Motor neuron (in vitro differentiated cells): ENCODE measurements around the gene NCOA5. TPM values are rescaled to one million over a fixed set of nuclear protein-coding genes. Genes with fewer than 3 reads are reported as not detected.

Experiments
- ATAC-seq, 8 experiments: fragments of 200-7000 bp; cut with Tn5 transposase; replicated peaks in 6 of 8; 2 replicates each; pipeline ENCODE4 v1.8.0; 2021; ENCODE audit warnings: mild to moderate bottlenecking in 8 of 8, moderate library complexity in 8 of 8
- H3K27ac ChIP-seq, 2 donors: fragments of 250-450 bp; sonication (Bioruptor Pico); 2 replicates each; pipeline ENCODE4 v1.9.0; 2021; ENCODE audit warnings: antibody characterized with exemption in 2 of 2, mild to moderate bottlenecking in 2 of 2, moderate library complexity in 1 of 2
- H3K4me1 ChIP-seq, 2 donors: fragments of 250-450 bp; sonication (Bioruptor Pico); replicated peaks in 1 of 2; 2 replicates each; pipeline ENCODE4 v1.6.1; 2021; ENCODE audit warnings: antibody characterized with exemption in 2 of 2, mild to moderate bottlenecking in 2 of 2, moderate library complexity in 1 of 2
- H3K4me3 ChIP-seq, 5 donors: fragments of 250-450 bp; sonication (Bioruptor Pico); 2 replicates each; pipeline ENCODE4 v1.9.0; 2021; ENCODE audit warnings: antibody characterized with exemption in 5 of 5, mild to moderate bottlenecking in 5 of 5, moderate library complexity in 4 of 5
- WGBS, 10 experiments: fragments of 450-650 bp; shearing (Covaris generic); methylation state at CpG; one replicate each; pipeline ENCODE4 v1.0.0; 2022; 5-methylcytosine and 5-hydroxymethylcytosine counted together
- in situ Hi-C, 9 experiments: fragments of 400-800 bp; cut with MboI; loops; one replicate each; pipeline ENCODE4 v1.15.0; 2021; ENCODE audit warnings: low sequenced_read_pairs in 9 of 9, low pct_unique_long_range_greater_than_20kb in 2 of 9; ENCODE audit not compliant: unreplicated experiment in 9 of 9
- total RNA-seq, 8 experiments: library from RNA; unstranded; fragments of 300-600 nt; gene quantifications; 2 replicates each; pipeline versions ENCODE4 v1.2.3 to v1.2.4, GENCODE V29; 2022

NCOA5 gene
- total RNA-seq, 8 experiments from 2014 or later = 11.9 to 44.1 (median 18.3) TPM

GRCh38 chr20:46128310-46129151, 38.8 kb upstream of the NCOA5 start:
- in situ Hi-C loops = loop anchor here in 7 of 9 experiments (25.0 kb wide), 4 partner anchors 184 to 559 kb away; partner anchors contain the start of genes CDH22 (in 4 of the 7) and TP53RK (in 1 of the 7)

DNA sequence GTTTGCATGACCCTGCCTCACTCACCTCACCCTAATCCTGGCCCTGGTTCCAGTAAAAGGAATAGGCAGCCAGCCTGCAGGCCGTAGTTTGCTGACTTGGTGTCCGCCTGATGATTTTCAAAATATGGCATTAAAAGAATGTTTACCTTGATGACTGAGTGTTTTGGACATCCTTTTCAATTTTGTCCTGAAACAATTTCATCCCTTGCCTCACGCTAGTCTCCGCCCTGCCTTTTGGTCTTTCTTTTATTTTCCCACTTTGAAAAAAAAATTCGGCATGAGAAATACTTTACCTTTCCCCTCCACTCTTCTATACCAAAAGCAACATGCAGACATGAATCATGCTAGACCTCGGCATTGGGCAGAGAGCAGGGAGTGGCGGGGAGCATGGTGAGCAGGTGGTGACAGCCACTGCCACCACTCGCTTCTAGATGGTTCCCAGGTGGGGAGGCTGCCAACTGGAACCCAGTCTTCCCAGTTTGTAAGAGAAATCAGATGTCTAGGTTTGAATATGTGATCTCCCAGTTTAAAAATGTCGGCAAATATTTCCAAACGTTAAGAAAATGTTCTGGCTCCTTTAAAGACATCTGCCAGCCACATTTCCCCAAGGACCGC, 37.7 kb upstream of the NCOA5 start:
- Histone ChIP-seq H3K4me1 (peaks cover 15 to 16% of the 10 kb centered on the region in 2 donors), H3K27ac (no peak overlapping the region), H3K4me3 (no peak overlapping the region)
- no peak for ATAC-seq
- 41 to 100% (median 79%) methylated on average over 1 to 11 of the region's 11 CpGs for WGBS, 10 experiments
- in situ Hi-C loops = loop anchor here in 7 of 9 experiments (25.0 kb wide), 4 partner anchors 185 to 560 kb away; partner anchors contain the start of genes CDH22 (in 4 of the 7) and TP53RK (in 1 of the 7)

More at GRCh38 chr20:46128310-46129151, 38.8 kb upstream of the NCOA5 start:
- Histone ChIP-seq H3K27ac (no peak overlapping the region), H3K4me3 (no peak overlapping the region), H3K4me1 (peaks cover 15 to 16% of the 10 kb centered on the region in 2 donors)
- 27 to 100% (median 60%) methylated on average over 1 to 6 of the region's 16 CpGs; no CpG with 5 or more reads in 5 of the 10 experiments for WGBS, 10 experiments
- ATAC-seq = peak; percentile 28 to 74 (median 50)

GRCh38 chr20:46126440-46127056, 36.8 kb upstream of the NCOA5 start:
- in situ Hi-C loops = loop anchor here in 7 of 9 experiments (25.0 kb wide), 4 partner anchors 186 to 561 kb away; partner anchors contain the start of genes CDH22 (in 4 of the 7) and TP53RK (in 1 of the 7)
- H3K4me1 ChIP-seq = peaks cover 15 to 16% of the 10 kb centered on the region in 2 donors
- no peak overlapping the region for H3K27ac ChIP-seq
- no peak overlapping the region for H3K4me3 ChIP-seq
- WGBS, 10 experiments = 40 to 100% (median 84%) methylated on average over 1 to 5 of the region's 5 CpGs; no CpG with 5 or more reads in 2 of the 10 experiments
- no peak for ATAC-seq

DNA sequence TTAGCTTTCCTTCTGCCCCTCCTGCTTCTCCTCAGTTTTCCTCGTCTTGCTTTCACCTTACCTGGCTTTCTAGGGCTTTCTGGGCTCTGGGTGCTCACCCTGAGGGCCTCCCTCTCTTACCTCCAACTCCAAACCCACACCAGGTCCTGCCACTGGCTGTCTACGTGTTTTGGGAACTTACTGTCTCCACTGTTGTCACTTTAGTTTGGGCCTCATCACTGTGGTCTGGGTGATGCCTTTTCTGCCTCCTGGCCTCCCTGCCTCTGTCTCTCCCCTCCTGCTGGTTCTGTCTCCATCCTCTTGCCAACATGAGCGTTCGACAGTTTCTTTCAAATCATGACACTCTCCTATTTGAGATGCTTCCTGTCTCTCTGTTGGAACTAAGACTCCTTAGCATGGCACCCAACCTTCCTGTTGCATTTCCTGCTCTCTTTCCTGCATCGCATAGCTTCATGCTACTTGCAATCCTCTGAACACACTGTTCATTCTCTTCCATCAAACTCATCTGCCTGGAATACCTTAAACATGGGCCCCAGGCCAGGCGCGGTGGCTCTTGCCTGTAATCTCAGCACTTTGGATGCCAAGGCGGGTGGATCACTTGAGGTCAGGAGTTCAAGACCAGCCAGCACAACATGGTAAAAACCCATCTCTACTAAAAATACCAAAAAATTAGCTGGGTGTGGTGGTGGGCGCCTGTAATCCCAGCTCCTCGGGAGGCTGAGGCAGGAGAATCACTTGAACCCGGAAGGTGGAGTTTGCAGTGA, 33.9 kb upstream of the NCOA5 start:
- WGBS, 10 experiments = 57 to 100% (median 76%) methylated on average over 1 to 6 of the region's 11 CpGs; no CpG with 5 or more reads in 1 of the 10 experiments
- ATAC-seq = no peak
- in situ Hi-C loops = no loop called here

DNA sequence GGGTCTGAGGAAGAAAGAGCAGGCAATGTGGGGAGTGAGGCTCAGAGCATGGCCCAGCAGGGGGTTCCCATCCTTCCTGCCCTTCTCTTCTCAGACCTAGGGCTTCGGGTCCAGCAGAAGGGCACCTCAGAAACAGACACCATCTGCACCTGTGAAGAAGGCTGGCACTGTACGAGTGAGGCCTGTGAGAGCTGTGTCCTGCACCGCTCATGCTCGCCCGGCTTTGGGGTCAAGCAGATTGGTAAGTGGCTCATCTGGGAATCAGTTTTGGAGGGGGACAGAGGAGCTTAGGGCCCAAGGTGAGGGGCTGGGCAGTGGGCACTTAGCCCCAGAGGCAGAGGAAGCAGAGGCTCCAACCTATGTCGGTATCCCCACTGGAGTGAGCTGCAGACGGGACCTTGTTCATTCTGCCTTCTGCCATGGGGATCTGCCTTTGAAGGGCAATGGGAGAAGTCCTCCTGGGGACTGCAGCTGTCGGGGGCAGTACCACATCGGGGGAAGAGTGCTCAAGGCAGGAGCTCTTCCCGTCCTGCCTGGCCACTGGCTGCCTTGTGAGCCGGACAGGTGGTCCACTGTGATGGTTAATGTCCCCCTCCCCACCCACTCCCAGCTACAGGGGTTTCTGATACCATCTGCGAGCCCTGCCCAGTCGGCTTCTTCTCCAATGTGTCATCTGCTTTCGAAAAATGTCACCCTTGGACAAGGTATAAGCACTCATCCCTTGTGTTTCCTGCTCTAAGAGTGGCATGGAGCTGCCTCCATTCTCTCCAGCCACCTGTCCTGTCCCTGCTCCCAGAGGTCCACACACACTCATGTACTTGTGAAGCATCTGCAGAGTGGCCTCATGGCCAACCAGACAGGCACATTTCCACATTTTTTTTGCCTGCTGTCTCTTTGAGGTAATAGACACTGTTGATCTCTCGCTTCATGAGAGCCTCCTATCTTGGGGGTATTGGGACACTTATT, 33.0 kb upstream of the NCOA5 start:
- WGBS, 10 experiments = 44 to 93% (median 73%) methylated on average over 1 to 12 of the region's 15 CpGs; no CpG with 5 or more reads in 2 of the 10 experiments
- H3K4me1 ChIP-seq = peaks cover 3 to 7% of the 10 kb centered on the region in 2 donors
- no peak overlapping the region for H3K27ac ChIP-seq
- no peak overlapping the region for H3K4me3 ChIP-seq
- no peak for ATAC-seq
- in situ Hi-C loops = no loop called here

More for the DNA sequence above, 33.9 kb upstream of the NCOA5 start:
- Histone ChIP-seq H3K27ac (no peak overlapping the region), H3K4me3 (no peak overlapping the region), H3K4me1 (peaks cover 3 to 6% of the 10 kb centered on the region in 2 donors)

DNA sequence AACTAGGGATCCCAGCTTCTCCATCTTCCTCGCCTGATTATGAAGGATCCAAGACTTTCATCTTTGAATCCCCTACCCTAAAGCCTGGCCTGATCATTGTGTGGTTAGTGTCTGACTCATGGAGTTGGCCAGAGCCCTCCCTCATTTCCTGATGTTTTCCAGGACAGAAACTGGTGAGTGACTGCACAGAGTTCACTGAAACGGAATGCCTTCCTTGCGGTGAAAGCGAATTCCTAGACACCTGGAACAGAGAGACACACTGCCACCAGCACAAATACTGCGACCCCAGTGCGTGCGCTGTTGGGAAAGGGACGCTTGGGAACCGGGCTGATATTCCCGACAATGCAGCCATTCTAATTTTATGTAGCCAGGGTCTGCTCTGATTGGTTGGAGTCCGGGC, 32.3 kb upstream of the NCOA5 start:
- H3K4me1 ChIP-seq = peaks cover 3 to 9% of the 10 kb centered on the region in 2 donors
- ATAC-seq = no peak
- H3K4me3 ChIP-seq = no peak overlapping the region
- WGBS, 10 experiments = 33 to 100% (median 71%) methylated on average over 1 to 11 of the region's 11 CpGs; no CpG with 5 or more reads in 1 of the 10 experiments
- in situ Hi-C loops = no loop called here
- no peak overlapping the region for H3K27ac ChIP-seq

DNA sequence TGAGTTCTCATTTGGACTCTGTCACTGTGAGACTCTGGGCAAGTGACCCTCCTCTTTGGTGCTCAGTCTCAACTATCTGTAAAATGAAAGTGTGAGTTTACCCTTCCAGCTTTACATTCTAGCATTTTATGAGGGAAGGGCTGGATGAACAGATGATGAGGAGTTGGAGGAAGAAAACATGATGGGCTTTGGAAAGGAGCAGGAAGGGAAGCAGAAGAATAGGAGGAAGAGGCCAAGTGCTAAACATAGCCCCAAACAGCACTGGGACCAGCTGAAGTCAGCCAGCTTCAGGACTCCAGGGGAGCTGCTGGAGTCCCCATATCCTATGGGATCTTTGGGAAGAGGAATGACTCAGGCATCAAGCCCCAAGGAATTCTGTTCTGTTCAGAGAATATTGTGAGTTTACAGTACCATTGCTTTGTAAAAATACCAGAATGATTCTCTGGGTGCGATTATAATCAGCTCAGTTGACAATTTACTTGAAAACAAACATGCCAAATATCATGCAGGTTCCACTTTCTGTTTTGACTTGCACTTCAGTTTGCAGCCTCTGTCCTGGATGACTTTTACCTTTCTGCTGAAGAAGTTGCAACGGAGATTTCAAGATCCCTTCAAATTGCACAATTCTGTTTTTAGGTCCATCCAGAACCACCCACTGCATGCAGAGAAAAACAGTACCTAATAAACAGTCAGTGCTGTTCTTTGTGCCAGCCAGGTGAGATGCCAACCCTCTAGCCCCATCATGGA, 31.6 kb upstream of the NCOA5 start:
- peaks cover 3 to 9% of the 10 kb centered on the region in 2 donors for H3K4me1 ChIP-seq
- ATAC-seq = no peak
- H3K27ac ChIP-seq = no peak overlapping the region
- no peak overlapping the region for H3K4me3 ChIP-seq
- in situ Hi-C loops = no loop called here
- 67 to 100% (median 80%) methylated on average over 1 to 2 of the region's 2 CpGs; no CpG with 5 or more reads in 3 of the 10 experiments for WGBS, 10 experiments

DNA sequence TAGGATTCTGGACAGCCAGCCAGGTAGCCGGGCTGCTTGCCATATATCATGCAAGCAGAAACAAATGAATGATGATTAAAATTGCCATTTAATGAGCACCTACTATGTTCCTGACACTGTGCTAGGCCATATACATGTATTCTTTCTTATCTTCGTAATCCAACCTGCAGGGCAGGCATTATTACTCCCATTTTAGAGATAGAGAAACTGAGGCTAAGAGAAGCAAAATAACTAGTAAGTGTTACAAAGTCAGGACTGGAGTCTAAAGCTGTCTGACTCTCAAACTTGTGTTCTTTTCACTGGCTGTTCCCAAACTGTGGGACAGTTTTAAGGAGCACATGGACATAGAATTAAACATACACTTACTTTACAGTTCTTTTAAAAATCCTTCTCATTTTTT, 30.4 kb upstream of the NCOA5 start:
- in situ Hi-C loops = no loop called here
- Histone ChIP-seq H3K4me3 (no peak overlapping the region), H3K4me1 (peaks cover 0 to 4% of the 10 kb centered on the region in 2 donors), H3K27ac (no peak overlapping the region)
- 58 to 100% (median 96%) methylated on average over 1 to 2 of the region's 2 CpGs; no CpG with 5 or more reads in 1 of the 10 experiments for WGBS, 10 experiments
- no peak for ATAC-seq

DNA sequence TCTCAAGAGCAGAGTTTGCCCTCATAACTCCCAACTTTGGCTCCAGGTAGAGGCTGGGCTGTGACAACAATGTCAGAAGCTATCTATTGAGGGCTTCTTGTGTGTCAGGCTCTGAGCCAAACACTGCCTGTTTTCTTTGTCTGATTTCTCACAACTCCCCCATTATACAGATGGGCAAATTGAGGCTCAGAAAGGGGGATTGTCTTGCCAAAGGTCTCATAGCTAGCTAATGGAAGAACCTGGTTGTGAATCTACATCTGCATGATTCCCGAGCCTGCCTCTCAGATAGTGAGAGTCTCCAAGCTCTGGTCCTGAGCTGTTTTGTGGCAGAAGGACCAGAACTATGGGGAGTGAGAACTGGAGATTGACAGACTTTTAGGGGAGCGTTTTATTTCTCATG, 29.8 kb upstream of the NCOA5 start:
- no peak for ATAC-seq
- Histone ChIP-seq H3K4me3 (no peak overlapping the region), H3K27ac (no peak overlapping the region), H3K4me1 (peaks cover 0 to 4% of the 10 kb centered on the region in 2 donors)
- WGBS, 10 experiments = 33 to 100% (median 92%) methylated on average over 1 of the region's 2 CpGs; no CpG with 5 or more reads in 6 of the 10 experiments
- in situ Hi-C loops = no loop called here

- ATAC-seq = no peak
- H3K4me3 ChIP-seq = no peak overlapping the region
- H3K27ac ChIP-seq = no peak overlapping the region
Measured at GRCh38 chr20:46119028-46119546, 29.3 kb upstream of the NCOA5 start.

More at GRCh38 chr20:46119028-46119546, 29.3 kb upstream of the NCOA5 start:
- peaks cover 0 to 4% of the 10 kb centered on the region in 2 donors for H3K4me1 ChIP-seq
- in situ Hi-C loops = no loop called here
- WGBS, 10 experiments = 20 to 100% (median 100%) methylated on average over 1 of the region's 2 CpGs; no CpG with 5 or more reads in 7 of the 10 experiments
